Stimulated activated CD8-positive, alpha-beta memory T cell treated with anti-CD3 and anti-CD28 coated beads, Interleukin-12 subunit alpha, Interleukin-12 subunit beta, amount 100 ng/mL, for 24 hours (primary cell): ENCODE data around the gene KCTD12.

ENCODE experiments used
- DNase-seq: peaks from one replicate; pipeline ENCODE4 v3.0.0-alpha.2; 2020; ENCODE audit errors: extremely low read depth

KCTD12 gene

DNA sequence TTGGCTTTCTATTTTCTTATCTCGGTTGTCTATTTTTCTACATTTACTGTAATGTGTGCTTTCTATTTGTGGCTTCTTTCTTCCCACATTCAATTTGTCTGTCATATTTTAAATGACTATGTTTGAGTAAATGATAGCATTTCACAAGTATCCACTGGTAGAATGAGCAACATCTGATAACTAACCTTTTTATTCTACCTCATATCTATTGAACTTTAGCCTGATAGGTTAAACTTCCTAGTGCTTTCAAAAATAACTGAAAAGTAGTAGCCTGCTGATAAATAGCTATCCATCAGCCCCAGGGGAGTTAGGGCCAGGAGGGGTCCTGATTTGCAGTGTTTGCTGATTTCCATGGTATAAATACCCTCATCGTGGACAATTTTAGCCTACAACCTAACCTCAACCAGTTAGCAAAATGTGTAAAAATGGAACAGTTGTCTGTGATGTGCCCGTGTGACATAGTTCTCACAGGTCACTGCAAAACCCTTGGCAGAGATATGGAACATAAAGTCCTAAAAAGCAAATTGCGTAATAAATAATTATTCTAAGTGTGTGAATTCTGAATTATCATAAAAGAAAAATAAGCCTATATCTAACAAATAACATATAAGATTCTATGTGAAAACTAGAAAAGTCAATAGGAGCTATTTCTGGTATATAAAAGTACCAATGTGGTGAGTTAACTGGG is 32.1 kb downstream of the KCTD12 start:
- no peak for DNase-seq

DNA sequence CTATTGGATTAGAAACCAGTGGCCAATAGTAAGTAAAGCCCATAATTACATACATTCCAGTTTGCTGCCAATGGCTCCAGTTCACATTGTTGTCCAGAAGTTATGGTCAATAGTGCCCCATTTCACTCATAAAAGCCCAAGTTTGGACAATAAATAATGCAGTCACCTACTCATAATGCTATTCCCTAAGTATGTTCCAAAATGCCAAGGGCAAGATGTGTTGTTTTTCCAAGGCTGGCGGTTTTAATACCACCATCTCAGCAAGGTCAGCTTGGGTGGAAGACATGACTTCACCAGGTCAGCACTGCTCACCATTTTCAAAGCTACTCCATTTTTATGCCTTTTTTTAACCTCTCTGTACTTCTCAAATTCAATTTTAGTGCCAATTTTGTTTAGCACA is 32.7 kb downstream of the KCTD12 start:
- no peak for DNase-seq

DNA sequence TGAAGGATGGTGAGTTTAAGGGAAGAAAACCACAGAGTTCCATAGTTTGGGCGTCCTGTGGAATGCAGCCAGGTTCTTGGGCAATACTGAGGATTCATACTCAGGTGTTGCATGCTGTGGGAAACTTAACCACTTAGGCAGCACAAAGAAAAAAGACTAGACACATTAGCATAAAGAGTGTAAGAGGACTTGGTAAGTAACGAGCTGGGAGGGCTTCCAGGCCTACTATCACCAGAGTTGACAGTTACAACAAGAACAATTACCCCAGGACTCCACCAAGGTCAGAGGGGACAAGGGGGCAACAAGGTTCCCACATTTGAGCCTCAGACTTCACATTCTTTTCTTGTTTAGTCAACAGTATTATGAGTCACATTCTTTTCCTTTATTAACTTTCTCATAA is 33.2 kb downstream of the KCTD12 start:
- DNase-seq, result no peak

DNA sequence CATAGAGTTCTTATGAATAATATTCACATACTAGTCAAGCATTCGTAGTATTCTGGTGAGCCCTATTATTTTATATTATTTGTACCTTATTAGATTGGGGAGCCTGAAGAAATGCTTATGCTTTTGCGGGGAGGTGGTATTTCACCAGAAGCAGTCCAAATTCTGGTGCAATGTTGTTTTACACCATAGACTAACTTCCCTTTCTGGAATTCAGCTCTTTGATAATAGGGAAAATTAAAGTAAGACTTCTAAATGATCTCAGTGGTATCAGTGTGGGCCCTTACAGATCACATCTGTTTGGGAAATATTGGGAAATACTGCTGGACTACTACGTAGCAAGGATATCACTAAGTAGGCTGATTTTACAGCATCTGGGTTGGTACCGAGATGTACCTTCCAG is 34.2 kb downstream of the KCTD12 start:
- no peak for DNase-seq

DNA sequence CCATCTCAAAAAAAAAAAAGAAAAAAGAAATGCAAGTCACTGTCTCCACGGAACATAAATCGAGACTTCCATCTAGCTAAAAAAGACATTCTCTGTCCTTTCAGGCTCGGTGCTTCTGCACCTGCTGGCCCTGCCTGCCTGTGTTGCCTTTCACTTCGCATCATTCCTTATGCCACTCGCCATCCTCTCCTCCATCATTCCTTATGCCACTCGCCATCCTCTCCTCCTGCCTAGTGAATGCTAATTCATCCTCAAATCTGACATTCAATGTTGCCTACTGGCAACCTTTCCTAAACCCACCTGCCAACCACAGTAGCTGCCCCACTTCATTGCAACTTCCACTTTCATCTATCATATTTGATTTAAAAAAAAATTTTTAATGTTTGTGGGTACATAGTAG is 36.7 kb downstream of the KCTD12 start:
- no peak for DNase-seq

DNA sequence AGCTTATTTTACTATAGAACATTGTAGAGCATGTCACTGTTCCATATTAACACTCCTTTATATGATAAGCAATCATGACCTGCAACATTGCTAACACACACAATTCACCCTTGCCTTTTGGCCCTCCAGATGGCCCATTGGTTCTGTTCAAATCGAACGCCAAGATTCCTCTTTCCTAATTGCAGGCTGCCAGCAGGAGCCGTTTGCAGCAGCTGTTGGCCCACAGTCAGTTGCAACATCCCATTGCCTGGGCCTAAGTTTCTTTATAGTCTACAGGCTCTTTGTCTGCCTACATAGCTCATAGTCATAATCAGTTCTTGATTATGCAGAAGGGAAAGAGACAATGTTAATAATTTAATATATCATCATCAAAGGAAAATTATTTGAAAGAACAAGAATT is 37.6 kb downstream of the KCTD12 start:
- no peak for DNase-seq

DNA sequence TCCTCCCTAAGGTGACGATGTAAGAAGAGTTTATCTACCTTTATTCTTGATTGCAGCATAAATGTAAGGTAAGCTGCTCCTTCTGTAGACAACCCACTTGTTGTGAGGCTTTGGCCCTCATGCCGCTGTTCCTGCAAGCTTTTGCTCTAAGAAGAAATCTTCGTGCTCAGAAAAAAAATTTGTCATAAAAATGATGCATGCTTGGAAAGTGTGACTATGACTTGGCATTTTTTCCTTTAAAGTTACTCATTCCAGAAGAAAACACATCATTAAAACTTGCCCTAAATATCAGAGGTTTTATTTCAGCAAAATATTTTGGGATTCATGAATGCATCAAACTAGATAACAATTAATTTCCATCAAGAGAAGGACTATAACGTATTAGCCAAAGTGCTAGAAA is 39.8 kb downstream of the KCTD12 start:
- no peak for DNase-seq

DNA sequence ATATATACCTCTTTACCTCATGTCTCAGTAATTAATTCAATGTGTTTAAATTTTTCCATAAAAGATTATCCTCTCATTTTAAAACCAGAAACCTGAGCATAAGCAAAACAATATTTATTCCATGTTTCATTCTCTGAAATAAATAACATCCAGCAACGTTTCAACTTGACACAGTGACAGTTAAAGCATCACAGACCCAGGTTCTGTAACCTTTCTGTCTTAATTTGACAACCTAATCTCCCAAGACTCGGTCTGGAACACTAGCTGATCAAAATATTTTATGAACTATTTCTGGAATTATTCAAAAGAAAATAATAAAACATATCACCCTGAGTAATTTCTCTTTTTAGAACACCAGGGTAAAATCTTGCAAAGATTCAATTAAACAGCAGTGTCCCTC is 40.3 kb downstream of the KCTD12 start:
- DNase-seq, result no peak

DNA sequence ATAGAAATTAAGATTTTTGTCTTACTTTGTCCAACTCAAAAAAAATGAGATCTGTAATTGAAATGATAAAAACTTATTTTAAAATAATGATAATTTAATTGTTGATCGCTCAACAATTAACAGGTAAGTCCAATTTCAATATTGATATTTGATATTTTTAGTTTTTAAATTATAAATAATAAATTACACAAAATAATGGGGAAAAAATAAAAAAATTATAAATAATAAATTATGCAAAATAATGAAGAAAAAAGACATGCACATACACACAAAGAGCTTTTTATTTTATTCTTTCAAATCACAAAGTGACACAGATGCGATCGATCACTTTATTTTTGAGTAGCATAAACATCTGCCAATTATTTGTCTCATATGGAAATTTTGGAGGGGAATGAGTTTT is 40.8 kb downstream of the KCTD12 start:
- DNase-seq, result no peak

DNA sequence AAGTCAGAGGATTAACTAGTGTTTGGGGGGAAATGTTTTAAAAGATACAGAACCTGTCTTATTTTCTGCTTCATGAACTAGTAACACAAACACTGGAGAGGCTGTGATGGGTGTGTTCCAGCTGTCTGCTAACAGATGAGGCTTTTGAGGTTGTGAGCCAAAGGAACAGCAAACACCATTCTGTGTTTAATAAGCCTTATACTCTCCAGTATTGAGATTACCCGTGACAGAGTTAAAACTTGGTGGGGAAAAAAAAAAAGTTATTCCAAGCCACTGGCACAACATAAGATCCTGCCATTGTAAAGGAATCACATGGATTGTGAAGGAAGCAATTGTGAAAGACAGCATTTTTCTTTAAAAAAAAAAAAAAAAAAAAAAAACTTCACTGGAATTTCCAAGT is 48.4 kb downstream of the KCTD12 start:
- no peak for DNase-seq

DNA sequence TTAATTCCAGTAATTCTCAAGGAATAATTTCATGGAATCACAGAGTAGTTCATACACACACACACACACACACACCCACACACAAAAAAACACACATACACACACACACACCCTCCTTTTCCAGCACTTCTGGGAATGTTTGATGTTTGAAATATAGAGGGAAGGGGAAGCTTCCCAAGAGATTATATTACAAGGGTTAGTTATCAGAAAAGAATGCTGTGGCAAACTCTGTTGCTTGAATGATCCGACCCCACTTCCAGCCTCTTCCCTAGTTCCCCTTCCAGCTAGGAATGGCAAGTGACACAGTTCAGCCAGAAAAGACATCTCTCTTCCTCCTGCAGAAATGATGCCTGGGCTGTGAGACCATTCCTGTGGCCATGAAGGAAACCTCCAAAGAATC is 49.9 kb downstream of the KCTD12 start:
- DNase-seq, result no peak

DNA sequence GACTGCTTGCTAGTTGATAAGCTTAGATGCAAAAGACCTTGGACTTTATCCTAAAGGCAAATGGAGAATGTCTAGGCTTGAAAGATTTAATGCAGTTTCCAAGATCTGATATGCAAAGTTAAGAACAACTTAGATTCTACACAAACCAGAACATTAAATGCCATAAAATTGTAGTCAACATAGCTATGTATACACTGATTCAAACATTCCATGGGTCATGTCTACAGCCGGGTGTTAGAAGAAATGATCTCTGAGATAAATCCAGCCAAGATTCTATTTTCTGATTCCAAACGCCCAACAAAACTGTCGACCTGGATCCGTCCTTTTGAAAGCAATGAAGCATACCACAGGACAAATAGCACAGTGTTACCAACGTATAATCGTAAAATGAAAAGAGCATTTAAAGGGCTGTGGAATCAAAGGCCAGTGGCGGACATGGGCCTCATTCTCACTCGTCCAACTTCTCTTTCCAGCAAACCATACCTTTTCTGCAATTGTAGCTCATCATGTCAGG is 52.7 kb downstream of the KCTD12 start:
- DNase-seq, result no peak

DNA sequence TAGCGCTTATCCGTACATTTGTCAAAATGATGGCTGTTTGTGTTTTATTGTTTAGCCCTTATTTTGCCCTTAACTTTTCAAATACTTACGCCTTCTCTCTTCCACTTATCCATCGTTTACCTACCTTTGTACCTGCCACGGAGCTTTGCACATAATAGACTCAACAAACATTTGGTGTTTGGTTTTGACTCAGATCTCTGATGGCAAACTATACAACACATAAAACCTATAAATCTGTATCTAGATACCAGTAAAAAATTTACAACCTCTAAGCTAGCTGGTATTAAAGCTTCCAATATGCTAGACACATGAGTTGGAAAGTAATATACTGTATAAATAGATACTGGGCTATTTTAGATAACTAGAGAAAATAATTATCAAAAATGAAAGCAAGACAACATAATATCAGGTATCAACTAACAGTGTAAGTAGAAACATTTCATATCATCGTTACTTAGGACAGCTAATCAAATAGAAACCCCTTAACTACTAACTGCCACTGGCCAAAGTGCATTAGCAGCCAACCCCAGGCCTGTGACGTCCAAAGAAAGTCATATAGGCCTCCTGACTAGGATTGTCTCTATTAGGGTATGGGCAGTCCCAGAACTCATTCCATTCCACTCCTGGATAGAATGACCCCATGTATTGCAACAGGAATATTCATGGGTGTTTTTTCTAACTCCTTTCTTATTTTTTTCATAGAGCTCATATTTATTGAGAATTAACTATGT is 53.8 kb downstream of the KCTD12 start:
- no peak for DNase-seq

DNA sequence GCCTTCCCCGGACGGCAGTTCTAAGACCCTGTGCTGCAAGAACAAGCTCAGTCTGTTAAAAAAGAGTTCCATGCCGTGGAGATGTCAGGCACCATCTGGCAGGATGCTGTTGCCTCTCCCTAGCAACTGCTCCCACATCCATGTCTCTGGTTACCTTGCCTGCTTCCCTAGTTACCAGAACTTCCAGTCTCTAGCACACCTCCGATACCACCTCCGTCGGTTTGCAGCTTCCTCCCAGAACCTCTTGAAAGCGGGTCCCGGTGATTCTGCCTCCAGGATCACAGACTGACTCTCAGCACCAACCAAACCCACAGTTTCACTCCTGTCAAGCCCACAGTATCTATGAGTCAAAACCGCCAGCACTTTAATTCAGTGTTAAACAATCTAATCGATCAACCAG is 55.4 kb downstream of the KCTD12 start:
- DNase-seq, result no peak
